ENCODE results near the gene KDM5C. TPM values are rescaled to one million over a fixed set of nuclear protein-coding genes. Genes with fewer than 3 reads are reported as not detected.

The KDM5C gene
- total and polyA plus RNA-seq, 2 of the 4 experiments (the other 2 are of a cell fraction) = 75.4 to 84.6 TPM

GRCh38 chrX:53266914-53267313 is 41.9 kb upstream of the KDM5C start:
- Histone ChIP-seq H2BK5ac (ENCODE audit: low read depth, low read length, poor library complexity, severe bottlenecking) (no peak overlapping the region), H3K27ac (ENCODE audit: insufficient read depth, low read length) (no peak overlapping the region), H2AFZ (replicated peaks; ENCODE audit: low read length, poor library complexity) (no peak overlapping the region), H3K9me1 (ENCODE audit: insufficient read depth, low read length) (peaks cover 24% of the 10 kb centered on the region), H3K36me3 (ENCODE audit: control insufficient read depth, insufficient read depth, low read length) (no peaks in the 10 kb centered on the region), H2BK15ac (ENCODE audit: low read depth, low read length) (no peak overlapping the region), H3K9me3 (ENCODE audit: control insufficient read depth, insufficient read depth, low read length) (no peaks in the 10 kb centered on the region), H3K79me1 (ENCODE audit: low read depth in 1 of 2, low read length in 2 of 2) (peaks cover 0 to 17% of the 10 kb centered on the region in 2 experiments; a peak in 1 of 4 replicates), H4K91ac (ENCODE audit: insufficient read depth, low read depth, low read length) (no peak overlapping the region), H3K56ac (ENCODE audit: extremely low read depth, insufficient read depth, low read length) (no peak overlapping the region), H3K4me3 (ENCODE audit: insufficient read depth, low read depth, low read length) (no peak overlapping the region), H2BK20ac (ENCODE audit: low read depth, low read length) (no peak overlapping the region), H3K14ac (replicated peaks; ENCODE audit: low read depth, low read length) (no peak overlapping the region), H3K18ac (ENCODE audit: low read depth, low read length) (no peak overlapping the region), H3K9ac (ENCODE audit: low read depth, low read length) (no peak overlapping the region), H3K23ac (ENCODE audit: low read depth, low read length) (no peak overlapping the region), H3K4ac (ENCODE audit: low read depth, low read length) (no peak overlapping the region), H2BK120ac (ENCODE audit: low read depth, low read length) (0 out of 2 replicates have a peak overlapping the region, but pooled peaks have one; percentile 11), H3K4me2 (ENCODE audit: low read depth, low read length) (no peak overlapping the region), H4K8ac (ENCODE audit: low read depth in 2 of 2, low read length in 2 of 2) (no peak overlapping the region), H2AK5ac (ENCODE audit: low read depth, low read length) (no peak overlapping the region), H4K5ac (ENCODE audit: low read depth, low read length) (no peak overlapping the region; the same call in 1 of the 2 replicates), H3K27me3 (ENCODE audit: control insufficient read depth, insufficient read depth, low read length) (peaks cover 24% of the 10 kb centered on the region; the same call in 1 of the 2 replicates), H4K20me1 (ENCODE audit: insufficient read depth, low read length) (peaks cover 22% of the 10 kb centered on the region; the same call in 1 of the 2 replicates), H3K4me1 (ENCODE audit: control insufficient read depth, insufficient read depth, low read length) (peaks cover 24% of the 10 kb centered on the region), H2AK9ac (replicated peaks; ENCODE audit: low read depth, low read length, poor library complexity) (no peak overlapping the region)
- CTCF ChIA-PET = no interaction called here
- POLR2A ChIA-PET (ENCODE audit: unreplicated experiment) = interaction anchor here (0.6 kb wide), 1 partner anchor 82 kb away, joined by 3 read pairs; no protein-coding TSS in a partner anchor
- DNase-seq (no peak), ATAC-seq (ENCODE audit: low read depth) (no peak)
- no CpG with 5 or more reads among the region's 11 CpGs for WGBS, 2 experiments (ENCODE audit: extremely low coverage in 2 of 2, insufficient read length in 1 of 2)
- BruUV-seq (replicated peaks) = no TSS peak
- intact Hi-C loops (cut with micrococcal nuclease) = no loop called here
- in situ Hi-C loops (cut with MboI; ENCODE audit: low sequenced_read_pairs) = no loop called here
- dilution Hi-C loops (cut with HindIII; ENCODE audit: low sequenced_read_pairs, unreplicated experiment) = no loop called here
- TF ChIP-seq RFX5 (IDR thresholded peaks at IDR 0.05; ENCODE audit: low read depth, low read length) (no peak), FOS (IDR thresholded peaks at IDR 0.05; ENCODE audit: low read depth, low read length) (no peak), POLR2A (IDR thresholded peaks at IDR 0.05; ENCODE audit: low read depth, low read length) (no peak), NFE2L2 (IDR thresholded peaks at IDR 0.05; ENCODE audit: low read depth, low read length) (no peak), ELK1 (IDR thresholded peaks at IDR 0.05; ENCODE audit: borderline replicate concordance, low read depth, low read length) (no peak), RCOR1 (IDR thresholded peaks at IDR 0.05; ENCODE audit: insufficient replicate concordance, low read length) (no peak), CHD1 (IDR thresholded peaks at IDR 0.05; ENCODE audit: low read depth, low read length) (no peak), RAD21 (IDR thresholded peaks at IDR 0.05; ENCODE audit: low read length) (no peak), CEBPB (IDR thresholded peaks at IDR 0.05; ENCODE audit: low read depth, low read length) (no peak), MXI1 (IDR thresholded peaks at IDR 0.05; ENCODE audit: borderline replicate concordance, low read depth, low read length) (no peak), CTCF (conservative IDR thresholded peaks at IDR 0.05; ENCODE audit: low read depth, low read length) (no peak), MAZ (IDR thresholded peaks at IDR 0.05; ENCODE audit: borderline replicate concordance, low read depth, low read length) (no peak), MAFK (IDR thresholded peaks at IDR 0.05; ENCODE audit: low read depth, low read length) (no peak), SMC3 (IDR thresholded peaks at IDR 0.05; ENCODE audit: low read depth, low read length) (no peak), BHLHE40 (IDR thresholded peaks at IDR 0.05; ENCODE audit: low read depth, low read length) (no peak)
- TF ChIP-seq, protein P1, sequence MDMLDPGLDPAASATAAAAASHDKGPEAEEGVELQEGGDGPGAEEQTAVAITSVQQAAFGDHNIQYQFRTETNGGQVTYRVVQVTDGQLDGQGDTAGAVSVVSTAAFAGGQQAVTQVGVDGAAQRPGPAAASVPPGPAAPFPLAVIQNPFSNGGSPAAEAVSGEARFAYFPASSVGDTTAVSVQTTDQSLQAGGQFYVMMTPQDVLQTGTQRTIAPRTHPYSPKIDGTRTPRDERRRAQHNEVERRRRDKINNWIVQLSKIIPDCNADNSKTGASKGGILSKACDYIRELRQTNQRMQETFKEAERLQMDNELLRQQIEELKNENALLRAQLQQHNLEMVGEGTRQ (IDR thresholded peaks at IDR 0.05; ENCODE audit: low read depth, low read length) = no peak
